ENCODE measurements around the gene RPUSD1.
"Not testable (repeated sequence)": the region's sequence is repeated elsewhere in the genome, so short reads cannot be mapped to it uniquely, and the experiment has no call there.

RPUSD1 gene

GRCh38 chr16:743794-744500, 44.2 kb downstream of the RPUSD1 start:
- H3K27ac ChIP-seq (ENCODE audit: low read length), result no peak overlapping the region
- H3K27me3 ChIP-seq (ENCODE audit: control insufficient read depth, insufficient read depth, low read length), result no peaks in the 10 kb centered on the region
- no peak overlapping the region for H3K4me3 ChIP-seq (ENCODE audit: low read length)

GRCh38 chr16:742894-743293, 45.3 kb downstream of the RPUSD1 start:
- not testable (repeated sequence) for H3K27me3 ChIP-seq (ENCODE audit: control insufficient read depth, insufficient read depth, low read length); H3K4me3 ChIP-seq (ENCODE audit: low read length); H3K4me1 ChIP-seq (ENCODE audit: control insufficient read depth, low read depth, low read length); H3K9ac ChIP-seq (ENCODE audit: low read length); H3K27ac ChIP-seq (ENCODE audit: low read length); H3K9me3 ChIP-seq (ENCODE audit: control insufficient read depth, low read depth, low read length); H3K36me3 ChIP-seq (ENCODE audit: control insufficient read depth, low read depth, low read length)

More at GRCh38 chr16:743794-744500, 44.2 kb downstream of the RPUSD1 start:
- H3K9me3 ChIP-seq (ENCODE audit: control insufficient read depth, low read depth, low read length), result no peaks in the 10 kb centered on the region
- no peak overlapping the region for H3K9ac ChIP-seq (ENCODE audit: low read length)
- no peaks in the 10 kb centered on the region for H3K36me3 ChIP-seq (ENCODE audit: control insufficient read depth, low read depth, low read length)
- no peaks in the 10 kb centered on the region for H3K4me1 ChIP-seq (ENCODE audit: control insufficient read depth, low read depth, low read length)

- H3K27ac ChIP-seq (ENCODE audit: low read length), result no peak overlapping the region
- no peak overlapping the region for H3K9ac ChIP-seq (ENCODE audit: low read length)
- no peaks in the 10 kb centered on the region for H3K36me3 ChIP-seq (ENCODE audit: control insufficient read depth, low read depth, low read length)
- H3K4me3 ChIP-seq (ENCODE audit: low read length), result no peak overlapping the region
- no peaks in the 10 kb centered on the region for H3K4me1 ChIP-seq (ENCODE audit: control insufficient read depth, low read depth, low read length)
- H3K27me3 ChIP-seq (ENCODE audit: control insufficient read depth, insufficient read depth, low read length), result no peaks in the 10 kb centered on the region
- no peaks in the 10 kb centered on the region for H3K9me3 ChIP-seq (ENCODE audit: control insufficient read depth, low read depth, low read length)
Observed at GRCh38 chr16:741986-742629, 46.1 kb downstream of the RPUSD1 start.

GRCh38 chr16:740764-741505, 47.2 kb downstream of the RPUSD1 start, which contains the start of gene CIAO3:
Gene CIAO3, minus strand, starts transcription at chr16:740997. Its CDS starts 12 bp downstream, at chr16:740985.
- H3K27ac ChIP-seq (ENCODE audit: low read length), result peak within 1 kb of the TSS; percentile 75
- peak within 1 kb of the TSS; percentile 83 for H3K9ac ChIP-seq (ENCODE audit: low read length)
- no peaks in the 10 kb centered on the region for H3K4me1 ChIP-seq (ENCODE audit: control insufficient read depth, low read depth, low read length)
- H3K4me3 ChIP-seq (ENCODE audit: low read length), result peak within 1 kb of the TSS; percentile 75
- no peaks in the 10 kb centered on the region for H3K27me3 ChIP-seq (ENCODE audit: control insufficient read depth, insufficient read depth, low read length)
- H3K36me3 ChIP-seq (ENCODE audit: control insufficient read depth, low read depth, low read length), result peaks cover 3% of the 10 kb centered on the region
- H3K9me3 ChIP-seq (ENCODE audit: control insufficient read depth, low read depth, low read length), result no peaks in the 10 kb centered on the region

- Histone ChIP-seq H3K4me3 (ENCODE audit: low read length) (peak overlapping the region; percentile 75), H3K9ac (ENCODE audit: low read length) (peak overlapping the region; percentile 62), H3K9me3 (ENCODE audit: control insufficient read depth, low read depth, low read length) (no peaks in the 10 kb centered on the region), H3K27me3 (ENCODE audit: control insufficient read depth, insufficient read depth, low read length) (no peaks in the 10 kb centered on the region), H3K36me3 (ENCODE audit: control insufficient read depth, low read depth, low read length) (peaks cover 5% of the 10 kb centered on the region), H3K27ac (ENCODE audit: low read length) (no peak overlapping the region), H3K4me1 (ENCODE audit: control insufficient read depth, low read depth, low read length) (no peaks in the 10 kb centered on the region)
Observed at GRCh38 chr16:740459-740763, 47.8 kb downstream of the RPUSD1 start.

GRCh38 chr16:739560-740458, 48.4 kb downstream of the RPUSD1 start:
- Histone ChIP-seq H3K36me3 (ENCODE audit: control insufficient read depth, low read depth, low read length) (peaks cover 5% of the 10 kb centered on the region), H3K27ac (ENCODE audit: low read length) (no peak overlapping the region), H3K9ac (ENCODE audit: low read length) (peak overlapping the region; percentile 62), H3K4me3 (ENCODE audit: low read length) (peak overlapping the region; percentile 75), H3K27me3 (ENCODE audit: control insufficient read depth, insufficient read depth, low read length) (no peaks in the 10 kb centered on the region), H3K4me1 (ENCODE audit: control insufficient read depth, low read depth, low read length) (no peaks in the 10 kb centered on the region), H3K9me3 (ENCODE audit: control insufficient read depth, low read depth, low read length) (no peaks in the 10 kb centered on the region)

GRCh38 chr16:736936-737481, 51.2 kb downstream of the RPUSD1 start:
- Histone ChIP-seq H3K4me1 (ENCODE audit: control insufficient read depth, low read depth, low read length) (no peaks in the 10 kb centered on the region), H3K9ac (ENCODE audit: low read length) (no peak overlapping the region), H3K4me3 (ENCODE audit: low read length) (no peak overlapping the region), H3K36me3 (ENCODE audit: control insufficient read depth, low read depth, low read length) (peaks cover 5% of the 10 kb centered on the region), H3K27ac (ENCODE audit: low read length) (no peak overlapping the region), H3K27me3 (ENCODE audit: control insufficient read depth, insufficient read depth, low read length) (no peaks in the 10 kb centered on the region), H3K9me3 (ENCODE audit: control insufficient read depth, low read depth, low read length) (no peaks in the 10 kb centered on the region)

- H3K9me3 ChIP-seq (ENCODE audit: control insufficient read depth, low read depth, low read length), result no peaks in the 10 kb centered on the region
- no peak overlapping the region for H3K4me3 ChIP-seq (ENCODE audit: low read length)
- no peak overlapping the region for H3K27ac ChIP-seq (ENCODE audit: low read length)
- H3K27me3 ChIP-seq (ENCODE audit: control insufficient read depth, insufficient read depth, low read length), result no peaks in the 10 kb centered on the region
- no peaks in the 10 kb centered on the region for H3K4me1 ChIP-seq (ENCODE audit: control insufficient read depth, low read depth, low read length)
- H3K36me3 ChIP-seq (ENCODE audit: control insufficient read depth, low read depth, low read length), result peaks cover 5% of the 10 kb centered on the region
- H3K9ac ChIP-seq (ENCODE audit: low read length), result no peak overlapping the region
Observed at GRCh38 chr16:735982-736453, 52.2 kb downstream of the RPUSD1 start.

GRCh38 chr16:734981-735881, 53.0 kb downstream of the RPUSD1 start:
- Histone ChIP-seq H3K36me3 (ENCODE audit: control insufficient read depth, low read depth, low read length) (peaks cover 5% of the 10 kb centered on the region), H3K9me3 (ENCODE audit: control insufficient read depth, low read depth, low read length) (no peaks in the 10 kb centered on the region), H3K27ac (ENCODE audit: low read length) (no peak overlapping the region), H3K9ac (ENCODE audit: low read length) (no peak overlapping the region), H3K27me3 (ENCODE audit: control insufficient read depth, insufficient read depth, low read length) (no peaks in the 10 kb centered on the region), H3K4me1 (ENCODE audit: control insufficient read depth, low read depth, low read length) (no peaks in the 10 kb centered on the region), H3K4me3 (ENCODE audit: low read length) (no peak overlapping the region)

All from iPS-18a (cell line).